Measurements from ENCODE around the gene SPOP.

SPOP gene

GRCh38 chr17:49612726-49613125 is 65.2 kb downstream of the SPOP start:
- DNase-seq: no peak

DNA sequence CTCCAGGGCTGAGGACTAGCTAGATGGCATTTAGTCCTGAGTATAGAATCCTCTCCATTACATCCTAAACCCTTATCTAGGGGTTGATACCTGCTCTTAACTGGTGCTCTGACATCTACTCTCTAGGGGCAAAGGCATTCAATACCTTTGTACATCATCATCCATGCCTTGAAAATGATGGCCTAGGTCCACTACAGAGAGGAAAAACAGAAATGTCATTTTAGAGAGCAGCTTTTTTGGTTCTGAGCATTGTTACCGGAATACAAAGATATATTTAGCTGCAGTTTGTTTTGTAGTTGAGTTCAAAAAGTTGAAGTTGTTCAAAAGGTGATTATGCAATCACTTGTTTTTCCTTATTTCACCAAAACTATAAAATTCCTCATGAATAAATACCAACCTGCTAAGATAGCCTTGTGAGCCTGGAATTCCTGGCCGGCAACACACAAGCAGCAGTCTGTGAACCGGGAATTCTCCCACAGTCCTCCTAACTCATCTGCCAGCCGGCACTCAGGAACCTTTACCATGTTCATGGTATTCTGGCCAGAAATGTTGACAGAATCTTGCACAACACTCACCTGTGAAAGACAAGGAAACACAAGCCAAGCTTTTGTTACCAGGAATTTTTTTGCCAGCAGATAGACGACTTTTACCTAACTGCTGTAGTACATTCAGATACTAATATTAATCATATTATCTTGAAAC is 66.9 kb downstream of the SPOP start:
- no peak for DNase-seq

GRCh38 chr17:49604314-49604869 is 73.5 kb downstream of the SPOP start:
- no peak for DNase-seq

GRCh38 chr17:49603720-49604119 is 74.2 kb downstream of the SPOP start:
- no peak for DNase-seq

DNA sequence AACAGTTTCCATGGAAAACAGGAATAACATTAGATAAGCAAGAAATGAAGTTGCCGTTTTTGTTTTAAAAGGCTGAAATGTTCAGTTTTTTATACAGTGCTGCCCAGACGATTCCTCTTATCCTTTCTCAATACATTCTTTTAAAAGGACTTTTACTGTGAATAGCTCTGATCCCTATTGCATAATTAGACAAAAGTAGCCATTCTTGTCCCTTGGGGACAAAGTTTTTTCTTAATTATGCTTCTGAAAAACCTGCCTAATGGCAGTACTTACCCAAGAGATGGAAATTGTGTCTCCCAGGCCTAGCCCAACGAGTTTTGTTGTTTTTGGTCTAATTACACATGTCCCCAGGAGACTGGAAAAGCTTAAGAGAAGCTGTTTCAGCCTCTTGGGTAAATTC is 74.7 kb downstream of the SPOP start:
- DNase-seq: no peak

DNA sequence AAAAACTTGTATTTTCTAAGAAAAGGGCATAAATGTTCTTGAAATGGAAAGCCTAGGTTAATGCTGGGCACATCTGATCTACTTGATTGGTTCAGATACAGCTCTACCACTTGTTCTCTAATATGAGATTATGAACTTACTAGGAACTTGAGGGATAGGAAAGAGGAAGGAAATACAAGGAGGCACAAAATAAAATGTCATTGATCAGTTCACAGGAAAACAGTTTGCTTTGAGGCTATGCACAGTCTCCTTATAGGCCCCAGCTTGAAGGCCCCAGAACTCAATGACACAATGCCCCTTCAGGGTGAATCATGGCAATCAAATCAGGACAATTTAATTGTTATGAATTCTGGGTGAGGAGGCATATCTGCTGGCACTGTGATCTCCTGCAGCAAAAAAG is 75.1 kb downstream of the SPOP start:
- no peak for DNase-seq

GRCh38 chr17:49600949-49601348 is 76.9 kb downstream of the SPOP start:
- DNase-seq: no peak

DNA sequence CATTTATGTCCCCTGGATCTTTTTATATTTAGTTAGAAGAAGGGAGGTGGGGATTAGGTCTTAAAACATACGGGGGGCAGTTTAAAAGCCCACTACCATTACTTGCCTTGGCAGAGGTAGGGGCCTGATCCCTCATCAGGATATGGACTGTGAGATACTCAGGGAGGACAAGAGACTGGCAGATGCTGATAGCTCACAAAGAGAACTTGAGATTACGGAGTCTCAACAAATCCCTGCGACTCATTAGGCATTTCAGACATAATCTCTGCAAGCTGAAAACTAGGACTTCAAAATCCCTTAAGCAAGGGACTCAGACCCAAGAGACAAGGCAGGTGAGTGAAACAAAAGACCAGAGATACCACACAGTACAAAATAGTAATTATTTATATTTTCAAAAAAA is 79.0 kb downstream of the SPOP start:
- DNase-seq: no peak

DNA sequence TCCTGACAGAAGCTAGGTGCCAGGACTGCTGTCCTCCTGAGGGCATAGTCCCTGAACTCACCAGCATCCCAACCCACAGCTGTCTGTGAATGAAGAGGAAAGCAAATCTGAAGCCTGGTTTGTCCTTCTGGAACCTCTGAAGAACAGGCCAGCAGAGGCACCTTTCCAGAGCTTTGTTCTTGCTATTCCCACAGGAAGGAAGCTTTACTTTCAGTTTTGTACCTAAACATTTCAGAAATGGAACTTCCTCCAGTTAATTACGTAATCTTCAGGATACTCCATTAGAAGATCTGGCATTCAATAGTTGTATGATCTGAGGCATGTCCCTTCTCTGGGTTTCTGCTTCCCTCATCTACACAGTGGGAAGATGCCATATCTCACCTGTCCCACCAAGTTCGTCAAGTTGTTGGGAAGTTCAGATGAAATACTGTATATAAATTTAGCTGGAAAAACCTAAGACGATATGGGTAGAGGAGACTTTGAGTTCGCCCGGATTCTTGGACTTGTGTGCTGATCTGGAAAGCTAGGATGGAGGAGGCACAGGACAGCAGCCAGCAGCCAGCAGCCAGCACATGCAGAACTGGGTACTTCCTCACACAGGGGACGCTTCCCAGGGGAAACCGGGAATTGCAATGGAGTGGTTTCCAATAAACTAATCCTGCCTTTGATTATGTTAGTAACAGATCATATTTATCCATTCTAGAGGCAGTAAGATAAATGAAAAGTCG is 79.8 kb downstream of the SPOP start:
- no peak for DNase-seq

DNA sequence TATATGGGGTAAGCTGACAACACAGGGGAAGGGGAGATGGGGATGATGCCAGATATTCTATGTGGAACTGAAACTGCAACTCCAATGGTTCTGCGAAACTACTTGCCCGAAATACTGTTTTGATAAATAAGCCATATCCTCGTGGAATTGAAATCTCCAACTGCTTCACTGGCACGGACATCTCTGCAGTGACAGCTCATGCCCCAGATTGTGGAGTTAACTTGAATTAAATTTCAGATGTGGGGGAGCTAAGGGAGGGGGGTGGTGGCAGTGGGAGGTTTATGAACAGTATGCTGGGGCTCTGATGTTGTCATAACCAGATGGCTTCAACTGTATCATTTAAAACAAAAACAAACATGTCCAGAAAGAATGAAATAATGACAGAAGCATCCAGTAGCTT is 80.5 kb downstream of the SPOP start:
- DNase-seq: no peak

- no peak for DNase-seq
Observed at GRCh38 chr17:49596613-49597244, 81.2 kb downstream of the SPOP start.

GRCh38 chr17:49595980-49596379 is 81.9 kb downstream of the SPOP start:
- no peak for DNase-seq

DNA sequence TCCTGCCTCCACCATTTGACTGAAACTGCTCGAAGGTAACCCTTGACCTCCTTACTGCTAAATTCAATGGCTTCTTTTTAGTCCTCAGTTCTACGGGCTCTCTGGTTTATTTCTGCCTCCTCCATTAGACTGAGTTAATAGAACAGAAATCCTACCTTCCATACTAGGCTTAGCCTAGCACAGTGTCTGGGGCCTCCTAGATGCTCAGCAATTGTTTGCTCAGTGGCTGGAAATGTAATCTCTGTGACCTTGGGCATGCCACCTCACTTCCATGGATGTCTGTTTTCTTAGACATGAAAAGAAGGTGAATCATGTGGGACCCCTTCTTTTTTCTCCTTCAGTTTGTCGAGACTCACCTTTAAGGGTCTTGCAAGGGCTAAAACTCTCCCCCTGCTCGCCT is 82.6 kb downstream of the SPOP start:
- no peak for DNase-seq

DNA sequence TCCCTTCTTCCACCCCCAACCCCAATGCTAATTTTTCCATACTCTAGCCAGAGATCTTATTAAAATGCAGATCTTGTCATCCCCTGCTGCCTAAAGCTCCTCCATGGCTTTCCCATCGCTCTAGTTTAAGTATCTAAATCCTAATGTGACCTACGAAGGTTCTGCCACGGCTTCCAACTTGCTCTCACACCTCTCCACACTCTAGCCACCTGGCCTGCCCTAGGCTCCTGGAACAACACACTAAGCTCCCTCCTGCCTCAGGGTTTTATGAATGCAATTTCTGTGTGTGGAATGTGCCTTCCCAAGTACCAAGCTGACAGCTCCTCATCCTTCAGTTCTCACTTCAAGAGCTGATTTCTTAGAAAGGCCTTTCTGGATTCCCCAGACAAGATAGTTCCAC is 85.6 kb downstream of the SPOP start:
- no peak for DNase-seq

DNA sequence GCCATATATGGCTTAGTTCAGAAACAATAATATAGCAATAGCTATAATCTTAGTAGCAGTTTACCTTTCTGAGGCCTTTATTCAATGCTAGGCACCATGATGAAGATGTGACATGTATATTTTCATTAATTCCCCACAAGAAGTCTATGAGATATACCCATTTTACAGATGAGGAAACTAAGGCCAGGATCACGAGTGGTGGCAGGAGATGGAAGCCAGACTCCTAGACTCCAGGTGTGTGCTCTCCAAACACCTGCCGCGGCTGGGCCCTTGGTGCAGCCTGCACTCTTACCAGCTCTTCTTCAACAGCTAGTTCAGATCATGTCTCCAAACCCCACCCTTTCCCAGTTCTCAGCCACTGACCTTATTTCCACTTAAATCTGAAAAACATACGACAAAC is 87.0 kb downstream of the SPOP start:
- DNase-seq: no peak

DNA sequence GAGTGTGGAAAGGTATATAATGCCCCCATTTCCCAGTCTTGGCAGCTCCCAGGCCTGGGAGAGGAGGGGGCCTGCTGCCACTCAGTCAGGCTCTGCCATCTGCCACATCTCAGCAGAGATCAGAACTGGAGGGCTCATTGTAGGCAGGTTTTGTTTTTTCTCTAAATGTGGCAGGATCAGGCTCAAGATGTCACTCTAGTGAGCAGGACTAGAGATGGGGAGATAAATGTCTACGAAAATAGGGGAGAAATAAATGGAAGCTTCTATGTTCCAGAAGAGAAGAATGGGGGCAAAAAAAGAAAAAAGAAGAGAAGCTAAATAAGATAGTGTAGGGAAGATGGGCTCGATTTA is 88.3 kb downstream of the SPOP start:
- no peak for DNase-seq

- DNase-seq: no peak
Observed at GRCh38 chr17:49588726-49589576, 88.9 kb downstream of the SPOP start.

GRCh38 chr17:49588312-49588711 is 89.6 kb downstream of the SPOP start:
- DNase-seq: no peak

DNA sequence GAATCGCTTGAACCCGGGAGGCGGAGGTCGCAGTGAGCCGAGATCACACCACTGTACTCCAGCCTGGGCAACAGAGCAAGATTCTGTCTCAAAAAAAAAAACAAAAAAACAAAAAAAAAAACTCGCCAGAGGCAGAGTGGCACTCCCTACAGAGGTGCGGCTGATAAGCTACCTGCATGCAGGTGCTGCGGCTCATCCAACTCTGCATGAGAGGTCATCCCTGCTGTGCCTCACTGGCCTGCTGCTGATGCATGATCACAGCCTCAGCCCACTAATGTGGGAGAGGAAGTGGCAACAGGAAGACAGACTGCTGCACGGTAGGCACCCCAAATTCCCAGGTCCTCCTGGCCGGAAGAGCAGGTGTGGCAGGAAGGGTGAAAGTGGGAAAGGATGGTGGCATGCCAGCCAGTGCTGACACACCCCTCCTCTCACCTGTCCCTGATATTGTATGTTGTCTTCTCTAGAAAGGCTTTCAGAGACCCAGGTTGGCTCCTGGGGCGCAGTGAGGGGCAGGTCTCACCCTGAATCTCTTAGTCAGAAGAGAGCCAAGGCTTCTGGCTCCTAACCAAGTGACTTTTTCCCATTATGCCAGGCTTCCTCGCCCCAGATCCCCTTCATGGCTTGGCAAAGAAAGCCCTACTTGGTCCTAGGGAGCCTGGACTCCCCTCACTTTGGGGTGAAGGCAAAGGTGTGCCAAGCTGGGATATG is 90.4 kb downstream of the SPOP start:
- no peak for DNase-seq

GRCh38 chr17:49585422-49586027 is 92.4 kb downstream of the SPOP start:
- DNase-seq: no peak

- DNase-seq: no peak
Observed at GRCh38 chr17:49583889-49584288, 94.0 kb downstream of the SPOP start.

- DNase-seq: no peak
Observed at GRCh38 chr17:49583226-49583625, 94.7 kb downstream of the SPOP start.
